GM19025 (cell line): ENCODE data around the gene FAM83F.
"Not testable (repeated sequence)": the region's sequence is repeated elsewhere in the genome, so short reads cannot be mapped to it uniquely, and the experiment has no call there.

Experiments used
- ATAC-seq: cut with Tn5 transposase; IDR thresholded peaks from one replicate; pipeline ENCODE4 v1.9.1; 2021; ENCODE audit warnings: mild to moderate bottlenecking, low read depth, moderate library complexity; ENCODE audit not compliant: unreplicated experiment

Gene FAM83F

DNA sequence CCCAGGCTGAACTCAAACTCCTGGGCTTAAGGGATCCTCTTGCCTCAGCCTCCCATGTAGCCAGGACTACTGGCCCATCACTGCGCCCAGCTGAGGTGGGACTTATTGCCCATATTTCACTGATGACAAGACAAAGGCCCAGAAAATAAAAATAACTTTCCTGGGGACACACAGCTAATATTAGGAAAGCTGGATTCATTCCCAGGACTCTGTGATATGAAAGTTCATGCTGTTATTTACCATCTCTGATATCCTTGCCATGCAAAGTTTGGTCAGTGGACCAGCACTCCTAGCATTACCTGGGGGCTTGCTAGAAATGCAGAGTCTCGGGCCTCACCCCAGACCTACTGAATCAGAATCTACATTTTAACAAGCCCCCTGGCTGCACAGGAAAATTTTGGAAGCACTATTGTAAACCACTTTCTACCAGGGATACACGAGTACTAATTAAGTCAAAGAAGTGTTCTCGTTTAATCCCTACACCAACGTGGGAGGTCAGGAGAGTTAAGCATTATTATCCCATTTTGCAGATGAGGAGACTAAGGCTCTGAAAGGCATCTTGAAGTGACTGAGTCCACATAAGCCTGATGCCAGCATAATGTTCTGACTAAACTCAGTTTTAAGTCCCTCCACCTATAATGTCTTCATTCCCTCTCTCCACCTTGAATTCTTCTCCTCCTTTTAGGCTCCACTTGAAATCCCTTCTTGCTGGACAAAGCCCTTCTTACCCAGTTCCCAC lies 2.5 kb upstream of the FAM83F start:
- ATAC-seq: no peak

DNA sequence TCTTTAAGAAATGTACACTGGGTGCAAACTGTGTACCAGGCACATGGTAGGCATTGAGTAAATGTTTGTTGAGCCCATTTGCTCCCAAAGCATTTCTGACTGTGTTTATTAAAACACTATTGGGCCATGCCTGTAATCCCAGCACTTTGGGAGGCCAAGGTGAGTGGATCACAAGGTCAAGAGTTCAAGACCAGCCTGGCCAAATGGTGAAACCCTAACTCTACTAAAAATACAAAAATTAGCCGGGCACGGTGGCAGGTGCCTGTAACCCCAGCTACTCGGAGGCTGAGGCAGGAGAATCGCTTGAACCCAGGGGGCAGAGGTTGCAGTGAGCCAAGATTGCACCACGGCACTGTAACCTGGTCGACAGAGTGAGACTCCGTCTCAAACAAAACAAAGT lies 1.9 kb upstream of the FAM83F start:
- not testable (repeated sequence) for ATAC-seq

DNA sequence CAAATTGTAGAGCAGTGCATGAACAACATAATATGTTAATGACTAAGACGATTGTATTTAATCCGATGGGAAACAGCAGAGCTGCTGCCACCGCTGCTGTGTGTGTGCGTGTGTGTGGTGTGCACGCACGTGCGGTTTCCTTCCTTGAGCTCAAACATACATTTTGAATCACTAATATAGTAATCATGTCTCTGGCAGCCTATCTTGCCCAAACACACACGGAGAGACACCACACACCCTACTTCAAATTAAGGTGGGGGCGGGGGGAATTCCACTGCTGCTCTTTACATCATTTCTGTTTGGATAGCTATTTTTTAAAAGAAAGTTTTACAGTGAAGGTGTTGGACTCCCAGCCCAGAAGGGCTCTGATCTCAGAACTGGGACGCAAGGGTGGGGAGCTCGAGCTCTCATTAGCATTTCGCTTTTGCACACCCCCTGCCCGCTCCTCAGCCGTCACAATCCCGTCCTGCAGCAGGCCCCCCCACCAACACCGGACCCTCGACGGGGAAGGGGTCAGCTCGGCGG lies 651 bp upstream of the FAM83F start:
- no peak for ATAC-seq

DNA sequence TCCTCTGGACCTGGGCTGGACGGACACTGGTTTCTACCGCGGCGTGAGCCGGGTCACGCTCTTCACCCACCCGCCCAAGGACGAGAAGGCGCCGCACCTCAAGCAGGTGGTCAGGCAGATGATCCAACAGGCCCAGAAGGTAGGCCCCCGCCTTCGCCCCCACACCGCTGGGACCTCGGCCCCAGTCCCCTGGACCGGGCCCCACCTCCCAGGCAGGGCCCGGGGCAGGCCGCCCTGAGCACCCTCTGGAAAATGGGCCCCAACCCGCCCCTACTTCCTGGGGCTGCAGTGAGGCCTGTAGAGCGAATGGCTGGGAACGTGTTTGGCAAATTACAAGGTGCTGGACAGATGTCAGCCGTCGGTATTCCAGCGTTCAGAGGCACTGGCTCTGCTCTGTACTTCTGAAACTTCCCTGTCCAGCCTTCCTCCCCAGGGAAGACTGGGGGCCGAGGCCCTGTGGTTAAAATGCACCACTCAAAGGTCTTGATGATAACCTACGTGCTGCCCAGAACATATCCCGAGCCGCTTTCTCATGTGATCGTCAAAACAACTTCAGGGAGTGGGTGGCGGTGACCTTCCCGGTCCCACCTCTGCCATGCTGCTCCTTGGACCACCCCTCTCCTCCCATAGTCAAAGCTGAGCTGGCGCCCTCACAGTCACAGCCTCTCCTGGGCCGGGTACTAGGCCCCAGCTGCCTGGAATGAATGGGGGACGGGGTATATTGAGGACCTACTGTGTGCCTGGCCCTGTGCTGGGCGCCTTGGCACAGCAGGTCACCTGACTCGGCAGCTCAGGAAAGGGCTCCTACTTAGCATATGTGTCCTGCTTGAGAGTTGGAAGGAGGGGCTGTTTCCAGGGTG lies 869 bp downstream of the FAM83F start:
- ATAC-seq: no peak

DNA sequence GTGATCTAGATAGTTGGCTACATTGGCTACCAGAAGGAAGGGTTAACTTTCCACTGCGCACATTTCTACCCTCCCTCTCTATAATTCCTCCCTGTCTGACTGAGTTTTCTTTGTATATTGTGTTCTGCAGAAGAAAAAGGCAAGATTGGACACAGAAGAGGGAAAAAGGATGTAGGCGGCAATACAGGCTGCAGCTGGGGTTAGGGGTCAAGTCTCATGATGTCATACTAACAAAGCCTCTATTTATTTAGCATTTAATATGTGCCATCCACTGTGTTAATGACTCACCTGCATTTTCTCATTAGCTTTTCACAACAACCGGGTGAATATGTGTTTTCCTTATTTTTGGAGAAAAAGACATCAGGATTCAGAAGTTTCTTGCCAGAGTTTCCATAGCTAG lies 2.0 kb downstream of the FAM83F start:
- no peak for ATAC-seq

DNA sequence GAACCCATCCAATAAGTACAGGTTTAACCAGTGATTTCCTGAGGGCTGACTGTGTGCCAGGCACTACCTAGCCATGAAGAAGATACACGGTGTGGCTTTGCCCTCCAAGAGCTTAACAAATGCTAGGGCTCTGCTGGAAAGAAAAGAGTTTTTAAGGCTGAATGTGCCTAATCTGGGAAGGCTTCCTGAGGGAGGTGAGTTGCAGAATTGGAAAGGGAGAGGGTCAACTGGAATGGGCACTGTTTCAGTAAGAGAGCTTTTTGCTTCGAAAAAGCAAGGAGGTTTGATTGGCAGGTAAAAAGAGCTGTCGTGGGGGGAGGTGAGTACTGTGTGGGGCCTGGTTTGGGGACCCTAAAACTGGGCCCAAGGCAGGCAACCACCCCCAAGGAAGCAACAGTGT lies 2.7 kb downstream of the FAM83F start:
- no peak for ATAC-seq

DNA sequence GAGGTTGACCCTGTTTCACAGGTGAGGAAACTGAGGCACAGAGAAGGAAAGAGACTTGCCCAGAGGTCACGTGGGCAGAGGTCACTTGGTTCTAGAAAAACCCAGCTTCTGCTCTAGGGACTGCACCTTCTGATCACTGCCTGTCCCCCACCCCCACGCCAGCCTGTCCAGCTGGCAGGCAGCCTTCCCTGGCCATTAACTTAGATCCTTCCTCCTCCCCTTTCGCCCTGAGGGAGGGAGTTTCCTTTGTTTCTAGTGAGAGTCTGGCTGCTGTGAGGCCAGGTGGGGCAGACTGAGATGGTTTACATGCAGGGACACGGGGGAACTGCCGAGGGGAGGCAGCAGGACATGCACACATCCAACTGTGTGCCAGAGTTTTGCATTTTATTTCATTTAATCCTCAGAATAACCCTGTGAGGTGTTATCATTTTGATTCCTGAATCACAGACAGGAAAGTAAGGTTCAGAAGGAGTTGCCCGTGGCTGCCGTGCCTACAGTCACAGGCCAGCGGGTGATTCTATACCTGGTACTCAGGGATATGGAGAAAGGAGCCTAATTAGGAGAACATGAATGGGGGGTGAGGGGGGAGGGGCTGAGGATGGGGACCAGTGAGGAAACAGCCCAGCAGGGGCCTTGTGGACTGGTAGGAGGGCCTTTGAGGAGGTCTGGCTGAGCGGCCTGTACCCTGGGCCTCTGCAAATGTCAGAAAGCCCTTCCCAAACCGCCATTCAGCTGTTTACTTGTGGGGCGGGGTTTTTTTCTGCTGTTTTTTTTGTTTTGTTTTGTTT lies 3.4 kb downstream of the FAM83F start:
- no peak for ATAC-seq

DNA sequence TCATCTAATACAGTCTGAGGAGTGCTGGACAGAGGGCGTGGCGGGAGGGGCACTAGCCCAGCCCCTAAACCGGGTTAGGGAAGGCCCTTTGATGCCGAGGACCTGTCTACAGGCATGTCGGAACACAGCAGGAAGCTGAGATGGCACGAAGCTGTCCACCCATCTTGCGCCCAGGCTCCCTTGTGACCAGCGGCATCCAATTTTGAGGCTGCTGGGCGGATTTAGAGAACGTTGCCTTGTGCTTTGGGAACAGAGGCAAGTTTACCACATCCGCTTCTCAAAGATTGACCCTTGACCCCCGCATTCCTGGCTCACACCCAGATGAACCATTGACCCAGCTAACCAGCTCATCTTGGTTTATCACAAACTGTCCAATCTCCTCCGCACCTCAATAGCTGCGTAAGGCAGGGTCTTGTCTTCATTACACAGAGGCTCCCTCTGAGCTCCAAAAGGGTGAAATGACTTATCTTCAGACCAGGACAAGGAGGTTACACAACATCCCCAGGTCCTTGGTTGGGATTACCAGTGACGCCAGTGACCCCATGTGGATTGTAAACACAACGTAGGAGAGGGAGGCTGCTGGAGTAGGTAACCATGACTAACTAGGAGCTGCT lies 4.5 kb downstream of the FAM83F start:
- ATAC-seq: no peak

DNA sequence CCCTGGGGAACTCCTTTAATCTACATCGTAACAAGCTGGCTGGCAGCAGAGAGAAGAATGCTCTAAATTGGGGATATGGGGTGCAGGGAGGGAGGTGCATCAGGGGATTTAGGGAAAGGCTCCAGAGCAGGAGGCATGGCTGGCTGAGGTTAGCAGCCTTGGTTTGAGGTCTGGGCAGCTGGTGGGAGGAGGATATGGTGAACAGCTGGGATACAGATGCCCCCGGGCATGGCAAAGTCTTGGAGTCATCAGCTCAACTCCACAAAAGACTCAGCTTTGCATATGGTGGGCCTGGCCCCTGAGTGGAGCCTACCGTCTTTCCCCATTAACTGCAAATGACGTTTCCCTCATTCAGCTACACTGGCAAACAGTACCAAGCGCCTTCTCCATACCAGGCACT lies 5.4 kb downstream of the FAM83F start:
- ATAC-seq: no peak

DNA sequence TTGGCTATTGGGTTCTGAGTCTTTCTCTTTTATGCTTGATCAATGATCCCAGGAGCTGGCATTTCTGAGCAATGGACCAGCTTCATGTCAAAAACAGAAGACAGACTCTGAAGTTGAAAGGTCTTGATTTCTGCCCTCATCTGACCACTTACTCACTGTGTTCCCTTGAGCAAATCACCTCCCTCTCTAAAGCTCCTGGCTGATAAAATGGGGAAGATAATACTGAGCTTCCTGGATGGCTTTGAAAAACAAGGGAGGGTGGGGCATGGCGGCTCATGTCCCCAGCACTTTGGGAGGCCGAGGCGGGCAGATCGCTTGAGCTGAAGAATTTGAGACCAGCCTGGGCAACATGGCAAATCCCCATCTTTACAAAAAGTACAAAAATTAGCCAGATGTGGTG lies 6.4 kb downstream of the FAM83F start:
- ATAC-seq: no peak

DNA sequence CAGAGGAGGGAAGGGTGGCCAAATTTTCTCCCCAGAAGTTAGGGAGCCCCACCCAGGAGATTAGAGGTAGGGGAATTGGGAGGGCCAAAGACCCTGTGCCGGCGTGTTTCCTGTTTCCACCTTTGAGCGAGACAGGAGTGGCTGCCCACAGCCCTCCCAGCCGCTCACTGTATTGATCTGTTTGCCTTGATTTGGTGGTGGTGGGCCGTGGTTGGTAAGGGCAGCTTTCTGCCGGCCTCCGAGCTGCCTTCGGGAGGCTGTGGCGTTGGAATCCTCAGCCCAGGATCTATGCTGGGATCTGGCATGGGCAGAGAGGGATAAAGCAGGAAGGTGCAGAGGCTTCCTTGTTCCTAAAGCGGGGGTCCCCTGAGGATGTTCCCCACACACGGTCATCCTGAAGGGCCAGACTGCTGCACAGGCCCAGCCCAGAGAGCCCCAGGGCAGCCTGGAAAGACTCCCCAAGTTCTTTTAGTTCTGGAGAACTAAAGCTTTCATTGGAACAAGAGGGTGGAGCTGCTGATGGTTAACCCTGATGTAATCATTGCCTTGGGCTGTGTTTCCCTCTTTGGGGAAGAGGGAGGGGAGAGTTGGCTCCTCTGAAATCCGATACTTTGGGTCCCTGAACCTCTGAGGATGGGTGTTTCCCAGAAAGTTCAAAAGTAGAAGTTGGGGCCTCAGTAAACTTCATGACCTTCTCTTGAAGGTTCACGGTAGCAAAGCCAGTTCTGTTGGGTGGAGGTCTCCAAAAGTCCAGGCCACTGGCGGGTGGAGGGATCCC lies 7.2 kb downstream of the FAM83F start:
- no peak for ATAC-seq

DNA sequence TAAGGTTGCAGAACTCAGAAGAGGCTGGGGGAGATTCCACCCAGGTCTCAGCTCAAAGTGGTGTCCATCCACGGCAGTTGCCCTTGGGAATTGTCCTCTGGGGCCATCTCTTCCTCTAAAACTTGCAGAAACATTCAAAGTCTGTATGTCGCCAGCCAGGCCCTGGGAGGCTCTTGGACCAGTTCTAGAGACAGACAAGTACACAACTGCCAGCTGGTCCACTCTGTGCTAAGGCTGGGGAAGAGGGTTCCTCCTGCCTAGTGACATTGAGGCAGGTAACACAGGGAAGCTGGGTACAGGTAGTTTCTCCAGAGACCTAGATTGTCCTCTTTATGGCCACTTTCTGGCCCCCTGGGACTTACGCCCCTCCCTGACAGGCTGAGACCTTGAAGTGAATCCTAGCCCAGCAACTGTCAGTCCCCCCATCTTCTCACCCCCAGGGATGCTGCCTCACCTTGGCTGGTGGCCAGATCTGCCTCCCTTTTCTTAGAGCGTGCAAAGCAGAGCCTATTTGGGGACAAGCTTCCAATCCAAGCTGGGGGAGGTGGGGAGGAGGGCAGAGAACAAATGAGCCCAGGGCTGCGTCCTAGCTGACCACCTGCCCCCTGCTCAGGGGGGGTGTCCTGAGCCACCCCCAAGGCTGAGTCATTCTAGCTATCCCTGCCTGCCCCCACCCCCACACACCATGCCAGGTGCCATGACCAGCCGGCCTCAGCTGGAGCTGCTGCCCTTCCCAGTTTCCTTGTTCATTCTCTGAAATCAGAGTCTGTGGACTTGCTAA lies 8.4 kb downstream of the FAM83F start:
- no peak for ATAC-seq

DNA sequence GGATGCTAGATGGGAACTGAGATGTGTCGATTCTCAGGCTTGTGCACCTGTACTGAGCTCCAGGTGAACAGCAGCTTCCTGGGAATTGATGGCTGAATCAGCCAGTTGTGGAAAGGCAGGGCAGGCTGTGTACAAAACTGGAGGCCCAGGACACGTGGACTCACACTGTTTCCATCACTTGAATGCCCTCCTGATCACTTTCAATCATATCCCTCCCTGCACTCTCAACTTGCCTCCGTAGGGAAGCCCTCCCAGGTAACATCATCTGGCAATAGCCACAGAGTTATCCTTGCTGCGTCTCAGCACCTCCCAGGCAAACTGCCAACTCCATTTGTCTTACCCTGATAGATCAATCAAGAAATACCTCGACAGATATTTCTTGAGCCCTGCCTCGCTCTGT lies 10.1 kb downstream of the FAM83F start:
- no peak for ATAC-seq

DNA sequence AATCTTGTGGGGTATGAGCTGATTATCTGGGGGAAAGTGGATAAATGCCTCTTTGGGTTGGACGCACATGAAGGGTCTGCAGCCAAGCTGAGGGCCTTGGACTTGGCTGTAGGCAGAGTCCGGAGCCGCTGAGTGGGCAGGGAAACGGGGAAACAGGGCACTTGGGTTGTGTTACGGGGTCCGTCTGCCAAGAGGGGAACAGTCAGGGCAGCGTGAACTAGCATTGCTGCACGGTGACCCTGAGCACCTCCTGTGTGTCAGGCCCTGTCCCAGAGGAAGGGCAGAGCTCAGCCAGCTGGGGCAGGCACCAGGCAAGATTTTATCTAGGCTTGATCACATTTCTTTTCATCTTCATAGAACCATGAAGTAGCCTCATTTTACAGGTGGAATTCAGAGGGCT lies 11.9 kb downstream of the FAM83F start:
- ATAC-seq: no peak

DNA sequence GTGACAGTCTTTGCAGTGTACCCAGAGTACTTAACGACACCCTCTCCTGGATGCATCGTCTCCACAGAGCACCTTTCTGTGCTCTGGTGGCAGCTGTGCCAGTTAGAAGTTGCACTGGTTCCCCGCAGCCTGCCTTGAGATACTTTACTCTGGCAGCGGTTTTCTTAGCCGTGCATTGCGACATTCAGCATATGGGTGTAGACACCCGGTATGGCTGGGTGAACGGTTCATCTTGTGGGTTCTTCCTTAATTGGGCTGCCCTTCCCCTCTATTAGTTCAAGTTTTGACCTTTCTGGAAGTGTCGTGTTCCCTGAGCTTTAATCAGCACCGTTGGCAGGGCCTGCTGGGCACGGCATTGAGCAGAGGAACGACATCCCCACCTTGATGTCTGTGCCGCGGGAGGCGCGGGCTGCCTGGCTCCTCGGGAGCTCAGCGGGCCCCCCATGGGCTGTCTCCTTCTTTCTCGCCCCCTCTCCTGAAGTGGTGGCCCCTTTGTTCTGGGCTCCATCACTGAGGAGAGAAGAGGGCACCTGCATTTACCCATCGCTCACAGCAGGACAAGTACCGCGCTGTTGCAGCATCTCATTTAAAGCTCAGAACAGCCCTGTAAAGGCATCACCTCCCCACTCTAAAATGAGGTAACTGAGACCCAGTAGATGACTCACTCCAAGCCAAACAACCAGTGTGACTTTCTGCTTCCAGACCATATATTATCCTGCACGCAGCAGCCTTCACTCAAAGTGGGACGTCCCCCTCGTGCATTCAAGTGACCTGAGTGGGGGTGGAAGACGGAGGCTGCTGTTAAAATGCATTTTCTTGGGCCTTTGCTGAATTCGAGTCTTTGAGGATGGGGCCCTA lies 13.3 kb downstream of the FAM83F start:
- ATAC-seq: no peak

DNA sequence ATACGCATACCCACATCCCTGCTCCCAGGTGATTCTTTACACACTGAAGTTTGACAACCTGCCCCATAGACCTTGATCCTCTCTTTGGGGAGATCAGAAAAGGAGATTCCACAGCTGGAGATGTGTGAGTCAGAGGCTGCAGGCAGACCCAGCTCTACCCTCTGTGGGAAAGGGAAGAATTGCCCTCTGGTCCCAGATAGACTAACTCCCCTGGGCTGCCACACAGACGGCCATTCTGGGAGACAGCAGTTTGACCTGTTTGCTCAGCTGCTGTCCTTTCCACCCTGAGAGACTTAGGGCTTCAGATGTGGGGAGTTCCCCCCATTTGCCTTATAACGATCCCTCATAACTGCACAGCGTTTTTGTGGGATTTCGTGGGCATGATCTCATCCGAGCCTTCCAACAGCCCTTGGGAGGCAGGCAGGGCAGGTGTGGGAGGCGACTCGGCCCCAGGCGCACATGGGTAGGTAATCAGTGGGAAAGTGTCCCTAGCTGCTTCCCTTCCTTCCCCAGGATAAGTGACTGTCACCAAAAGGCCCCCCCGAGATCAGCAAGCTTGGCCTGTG lies 14.1 kb downstream of the FAM83F start:
- no peak for ATAC-seq

DNA sequence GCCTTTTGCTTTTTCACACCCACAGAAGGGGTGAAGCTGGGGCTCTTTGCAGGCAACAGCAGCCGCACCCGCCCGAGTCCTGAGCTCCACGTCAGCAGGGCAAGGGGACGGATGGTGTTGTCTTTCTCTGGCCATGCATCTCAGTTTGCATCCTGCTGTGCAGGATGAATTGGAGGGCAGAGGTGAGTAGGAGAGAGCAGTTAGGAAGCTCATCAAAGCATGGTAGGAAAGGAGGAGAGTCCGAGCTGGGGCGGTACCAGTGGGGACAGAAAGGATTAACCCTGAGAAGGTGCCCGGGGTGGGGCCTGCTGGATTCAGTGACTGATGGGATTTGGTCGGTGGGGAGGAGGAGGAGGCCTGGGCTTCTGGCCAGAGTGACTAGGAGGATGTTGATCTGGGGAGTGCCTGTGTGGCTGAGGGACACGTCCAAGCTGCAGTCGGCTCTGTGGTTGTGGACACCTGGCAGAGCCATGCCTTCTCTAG lies 14.6 kb downstream of the FAM83F start:
- ATAC-seq: no peak
